Stimulated activated CD4-positive, alpha-beta T cell treated with anti-CD3 and anti-CD28 coated beads, TNF-alpha, amount 100 ng/mL, for 4 hours (primary cell): ENCODE measurements around the gene SMYD4.
"Not testable (repeated sequence)": the region's sequence is repeated elsewhere in the genome, so short reads cannot be mapped to it uniquely, and the experiment has no call there.

Experiments used
- DNase-seq, 3 experiments: peaks; one replicate each; pipeline ENCODE4 v3.0.0-alpha.2; 2020; ENCODE audit warnings: low read depth in 3 of 3

The SMYD4 gene

GRCh38 chr17:1820528-1821252, 9.0 kb downstream of the SMYD4 start:
- DNase-seq, result no peak

- no peak for DNase-seq
These were observed 16.6 kb downstream of the SMYD4 start for GRCh38 chr17:1813088-1813487.

GRCh38 chr17:1810450-1811103, 19.1 kb downstream of the SMYD4 start:
- DNase-seq, result no peak

GRCh38 chr17:1809815-1810214, 19.9 kb downstream of the SMYD4 start:
- DNase-seq, result not testable (repeated sequence)

GRCh38 chr17:1808644-1809043, 21.1 kb downstream of the SMYD4 start:
- no peak for DNase-seq

GRCh38 chr17:1807890-1808289, 21.8 kb downstream of the SMYD4 start:
- no peak for DNase-seq

- DNase-seq, result no peak
These were observed 26.4 kb downstream of the SMYD4 start for GRCh38 chr17:1803280-1803679.

GRCh38 chr17:1802429-1802828, 27.3 kb downstream of the SMYD4 start:
- DNase-seq, result no peak

GRCh38 chr17:1800712-1801111, 29.0 kb downstream of the SMYD4 start:
- DNase-seq, result no peak

- no peak for DNase-seq
These were observed 29.5 kb downstream of the SMYD4 start for GRCh38 chr17:1800240-1800639.

- DNase-seq, result not testable (repeated sequence)
These were observed 31.9 kb downstream of the SMYD4 start for GRCh38 chr17:1797846-1798245.

- no peak for DNase-seq
These were observed 32.4 kb downstream of the SMYD4 start for GRCh38 chr17:1797323-1797722.

- no peak for DNase-seq
These were observed 32.9 kb downstream of the SMYD4 start for GRCh38 chr17:1796800-1797199.

GRCh38 chr17:1793447-1793806, 36.3 kb downstream of the SMYD4 start:
- DNase-seq, result no peak

GRCh38 chr17:1792495-1793446, 36.9 kb downstream of the SMYD4 start:
- no peak for DNase-seq

- DNase-seq, result no peak
These were observed 39.8 kb downstream of the SMYD4 start for GRCh38 chr17:1789936-1790335.

GRCh38 chr17:1787301-1787902, 42.3 kb downstream of the SMYD4 start:
- no peak for DNase-seq

GRCh38 chr17:1786708-1787107, 43.0 kb downstream of the SMYD4 start:
- no peak for DNase-seq

- no peak for DNase-seq
These were observed 43.8 kb downstream of the SMYD4 start for GRCh38 chr17:1785930-1786329.

GRCh38 chr17:1783834-1784611, 45.7 kb downstream of the SMYD4 start:
- DNase-seq, result no peak

- no peak for DNase-seq
These were observed 46.4 kb downstream of the SMYD4 start for GRCh38 chr17:1783271-1783670.
